HEK293 (cell line): Measurements from ENCODE around the gene SEC23B.

Experiments used
- AEBP2 ChIP-seq: fragments of 450-650 bp; formaldehyde crosslinking; IDR thresholded peaks from 2 replicates; pipeline ENCODE4 v1.5.1; 2016; ENCODE audit warnings: missing biosample characterization, missing genetic modification characterization, borderline replicate concordance
- BCL11A ChIP-seq: fragments of 450-650 bp; formaldehyde crosslinking; IDR thresholded peaks from 2 replicates; pipeline ENCODE4 v1.5.1; 2016; ENCODE audit warnings: low read depth, missing biosample characterization, missing genetic modification characterization
- IKZF3 ChIP-seq: fragments of 450-650 bp; IDR thresholded peaks from 2 replicates; pipeline ENCODE4 v1.5.0; 2018; ENCODE audit warnings: missing biosample characterization, mild to moderate bottlenecking, missing genetic modification characterization, moderate library complexity
- PRDM6 ChIP-seq: fragments of 450-650 bp; formaldehyde crosslinking; IDR thresholded peaks from 2 replicates; pipeline ENCODE4 v1.5.1; 2017; ENCODE audit warnings: missing biosample characterization, missing genetic modification characterization
- SCRT1 ChIP-seq: fragments of 450-650 bp; formaldehyde crosslinking; IDR thresholded peaks from 2 replicates; pipeline ENCODE4 v1.5.1; 2016; ENCODE audit warnings: missing biosample characterization, missing genetic modification characterization, borderline replicate concordance
- SCRT2 ChIP-seq: fragments of 450-650 bp; formaldehyde crosslinking; IDR thresholded peaks from 2 replicates; pipeline ENCODE4 v1.5.1; 2016; ENCODE audit warnings: missing biosample characterization, missing genetic modification characterization
- SP7 ChIP-seq: fragments of 450-650 bp; formaldehyde crosslinking; IDR thresholded peaks from 2 replicates; pipeline ENCODE4 v1.5.1; 2016; ENCODE audit warnings: missing biosample characterization, missing genetic modification characterization
- ZBTB21 ChIP-seq: fragments of 450-650 bp; formaldehyde crosslinking; IDR thresholded peaks from 2 replicates; pipeline ENCODE4 v1.5.1; 2017; ENCODE audit warnings: missing biosample characterization, missing genetic modification characterization
- ZFP69B ChIP-seq: fragments of 450-650 bp; formaldehyde crosslinking; IDR thresholded peaks from 2 replicates; pipeline ENCODE4 v1.5.1; 2016; ENCODE audit warnings: missing biosample characterization, missing genetic modification characterization
- ZNF140 ChIP-seq: fragments of 450-650 bp; formaldehyde crosslinking; IDR thresholded peaks from 2 replicates; pipeline ENCODE4 v1.5.1; 2016; ENCODE audit warnings: missing biosample characterization, missing genetic modification characterization
- ZNF157 ChIP-seq: fragments of 450-650 bp; formaldehyde crosslinking; IDR thresholded peaks from 2 replicates; pipeline ENCODE4 v1.5.1; 2016; ENCODE audit warnings: missing biosample characterization, missing genetic modification characterization
- ZNF174 ChIP-seq: fragments of 450-650 bp; formaldehyde crosslinking; IDR thresholded peaks from 2 replicates; pipeline ENCODE4 v1.5.0; 2017; ENCODE audit warnings: missing biosample characterization, mild to moderate bottlenecking, missing genetic modification characterization
- ZNF24 ChIP-seq: fragments of 450-650 bp; formaldehyde crosslinking; IDR thresholded peaks from 2 replicates; pipeline ENCODE4 v1.5.1; 2016; ENCODE audit warnings: missing biosample characterization, missing genetic modification characterization
- ZNF280D ChIP-seq: fragments of 450-650 bp; formaldehyde crosslinking; IDR thresholded peaks from 2 replicates; pipeline ENCODE4 v1.5.1; 2016; ENCODE audit warnings: missing biosample characterization, missing genetic modification characterization
- ZNF350 ChIP-seq: fragments of 450-650 bp; formaldehyde crosslinking; IDR thresholded peaks from 2 replicates; pipeline ENCODE4 v1.5.0; 2017; ENCODE audit warnings: missing biosample characterization, mild to moderate bottlenecking, missing genetic modification characterization
- ZNF366 ChIP-seq: fragments of 450-650 bp; formaldehyde crosslinking; conservative IDR thresholded peaks from 2 replicates; pipeline ENCODE4 v1.5.1; 2016; ENCODE audit warnings: missing biosample characterization, missing genetic modification characterization
- ZNF391 ChIP-seq: fragments of 450-650 bp; formaldehyde crosslinking; IDR thresholded peaks from 2 replicates; pipeline ENCODE4 v1.5.1; 2016; ENCODE audit warnings: low read depth, missing biosample characterization, missing genetic modification characterization, borderline replicate concordance
- ZNF398 ChIP-seq: fragments of 450-650 bp; formaldehyde crosslinking; IDR thresholded peaks from 2 replicates; pipeline ENCODE4 v1.5.1; 2017; ENCODE audit warnings: missing biosample characterization, missing genetic modification characterization
- ZNF449 ChIP-seq: fragments of 450-650 bp; formaldehyde crosslinking; IDR thresholded peaks from 2 replicates; pipeline ENCODE4 v1.5.1; 2017; ENCODE audit warnings: missing biosample characterization, mild to moderate bottlenecking, missing genetic modification characterization, moderate library complexity
- ZNF529 ChIP-seq: fragments of 450-650 bp; formaldehyde crosslinking; IDR thresholded peaks from 2 replicates; pipeline ENCODE4 v1.5.1; 2017; ENCODE audit warnings: missing genetic modification characterization, missing biosample characterization; ENCODE audit not compliant: insufficient replicate concordance
- ZNF571 ChIP-seq: fragments of 450-650 bp; formaldehyde crosslinking; IDR thresholded peaks from 2 replicates; pipeline ENCODE4 v1.5.0; 2017; ENCODE audit warnings: missing biosample characterization, missing genetic modification characterization
- ZNF639 ChIP-seq: fragments of 450-650 bp; formaldehyde crosslinking; IDR thresholded peaks from 2 replicates; pipeline ENCODE4 v1.5.1; 2016; ENCODE audit warnings: missing biosample characterization, missing genetic modification characterization
- ZNF654 ChIP-seq: fragments of 450-650 bp; formaldehyde crosslinking; IDR thresholded peaks from 2 replicates; pipeline ENCODE4 v1.5.1; 2016; ENCODE audit warnings: low read depth, missing biosample characterization, missing genetic modification characterization
- ZNF660 ChIP-seq: fragments of 450-650 bp; IDR thresholded peaks from 2 replicates; pipeline ENCODE4 v1.5.1; 2018; ENCODE audit warnings: missing biosample characterization, mild to moderate bottlenecking, missing genetic modification characterization
- ZNF776 ChIP-seq: fragments of 450-650 bp; formaldehyde crosslinking; IDR thresholded peaks from 2 replicates; pipeline ENCODE4 v1.5.0; 2017; ENCODE audit warnings: missing biosample characterization, missing genetic modification characterization, borderline replicate concordance
- ZNF837 ChIP-seq: fragments of 450-650 bp; formaldehyde crosslinking; IDR thresholded peaks from 2 replicates; pipeline ENCODE4 v1.5.1; 2016; ENCODE audit warnings: missing biosample characterization, missing genetic modification characterization
- ZSCAN16 ChIP-seq: fragments of 450-650 bp; formaldehyde crosslinking; IDR thresholded peaks from 2 replicates; pipeline ENCODE4 v1.5.1; 2016; ENCODE audit warnings: missing biosample characterization, missing genetic modification characterization

Gene SEC23B

GRCh38 chr20:18566892-18567738 is 59.4 kb downstream of the SEC23B start, which contains the start of gene SMIM26 (continued):
- TF ChIP-seq AEBP2 (tag by site-specific recombination): no peak
- no peak for TF ChIP-seq ZNF837
- TF ChIP-seq ZFP69B (tag by site-specific recombination): no peak
- TF ChIP-seq ZNF157 (tag by site-specific recombination): no peak
- TF ChIP-seq ZNF660 (tag by site-specific recombination): no peak
- TF ChIP-seq ZNF776 (tag by site-specific recombination): no peak
- TF ChIP-seq ZNF639 (tag by site-specific recombination): peak; percentile 47; the same call in 1 of the 2 replicates
- peak; percentile 7; the same call in 1 of the 2 replicates for TF ChIP-seq ZNF391 (tag by site-specific recombination)
- no peak for TF ChIP-seq ZNF350 (tag by site-specific recombination)
- no peak for TF ChIP-seq ZNF571 (tag by site-specific recombination)
- 0 out of 2 replicates have a peak, but pooled peaks have one; percentile 33 for TF ChIP-seq ZNF280D
- peak; percentile 82 for TF ChIP-seq ZNF24 (tag by site-specific recombination)
- 0 out of 2 replicates have a peak, but pooled peaks have one; percentile 63 for TF ChIP-seq ZSCAN16 (tag by site-specific recombination)
- peak; percentile 80 for TF ChIP-seq SP7 (tag by site-specific recombination)
- no peak for TF ChIP-seq ZNF140 (tag by site-specific recombination)
- peak; percentile 81; the same call in 1 of the 2 replicates for TF ChIP-seq ZNF449 (tag by site-specific recombination)
- TF ChIP-seq PRDM6: no peak; the same call in 1 of the 2 replicates
- TF ChIP-seq ZNF654 (tag by site-specific recombination): no peak
- no peak for TF ChIP-seq SCRT1 (tag by site-specific recombination)
- 0 out of 2 replicates have a peak, but pooled peaks have one; percentile 31 for TF ChIP-seq IKZF3 (tag by site-specific recombination)
- 0 out of 2 replicates have a peak, but pooled peaks have one; percentile 26 for TF ChIP-seq SCRT2 (tag by site-specific recombination)
- peak; percentile 49 for TF ChIP-seq ZNF366
- TF ChIP-seq ZNF174 (tag by site-specific recombination): no peak
- no peak for TF ChIP-seq ZBTB21 (tag by site-specific recombination)
- TF ChIP-seq ZNF529 (tag by site-specific recombination): no peak
- no peak for TF ChIP-seq BCL11A (tag by site-specific recombination)
- TF ChIP-seq ZNF398: no peak
